PC-3 (cell line): ENCODE measurements around the gene BNC1. TPM values are rescaled to one million over a fixed set of nuclear protein-coding genes. Genes with fewer than 3 reads are reported as not detected.
"Not testable (repeated sequence)": the region's sequence is repeated elsewhere in the genome, so short reads cannot be mapped to it uniquely, and the experiment has no call there.

Source experiments
- ATAC-seq: fragments of 200-7000 bp; cut with Tn5 transposase; 2 replicates; pipeline ENCODE4 v1.9.1; 2020; ENCODE audit warnings: mild to moderate bottlenecking, moderate library complexity
- BruUV-seq: library from RNA; stranded (reverse); fragments of 400-500 nt; replicated peaks from 2 replicates; lab custom pipeline; 2021; lab: Mats Ljungman, UMichigan
- CTCF ChIA-PET: fragments of 300-600 bp; sonication (Branson Sonifier 250); formaldehyde crosslinking; loops from one replicate; lab custom pipeline; 2022; ENCODE audit warnings: antibody characterized with exemption; lab: Charles Lee
- POLR2A ChIA-PET: fragments of 300-600 bp; sonication (Branson Sonifier 250); formaldehyde crosslinking; loops from one replicate; lab custom pipeline; 2022; ENCODE audit warnings: antibody characterized with exemption; ENCODE audit not compliant: unreplicated experiment; lab: Charles Lee
- DNase-seq: peaks from one replicate; pipeline ENCODE4 v3.0.0-alpha.2; 2015
- H2AFZ ChIP-seq: fragments of 300-600 bp; sonication (generic); 2 replicates; pipeline ENCODE4 v1.6.0; 2016; ENCODE audit warnings: antibody characterized with exemption, low read length
- H3F3A ChIP-seq: fragments of 300-600 bp; sonication (generic); one replicate; pipeline ENCODE4 v1.6.0; 2017; ENCODE audit warnings: antibody characterized with exemption, low read length, control low read depth, mild to moderate bottlenecking; ENCODE audit not compliant: unreplicated experiment
- H3K27ac ChIP-seq: fragments of 300-600 bp; sonication (generic); 2 replicates; pipeline ENCODE4 v1.5.1; 2016; ENCODE audit warnings: mild to moderate bottlenecking, low read length
- H3K27me3 ChIP-seq: fragments of 300-600 bp; sonication (generic); 2 replicates; pipeline ENCODE4 v1.6.1; 2016; ENCODE audit warnings: low read length, mixed read lengths
- H3K36me3 ChIP-seq: fragments of 300-600 bp; sonication (generic); 2 replicates; pipeline ENCODE4 v1.6.1; 2016; ENCODE audit warnings: low read depth, mixed run types, low read length, mixed read lengths
- H3K4me1 ChIP-seq: fragments of 300-600 bp; sonication (generic); 2 replicates; pipeline ENCODE4 v1.5.1; 2016; ENCODE audit warnings: low read length; ENCODE audit not compliant: insufficient read depth
- H3K4me2 ChIP-seq: fragments of 300-600 bp; sonication (generic); 2 replicates; pipeline ENCODE4 v1.6.0; 2016; ENCODE audit warnings: low read length
- H3K4me3 ChIP-seq: fragments of 300-600 bp; sonication (generic); 2 replicates; pipeline ENCODE4 v1.5.1; 2016; ENCODE audit warnings: mild to moderate bottlenecking, low read length, mixed read lengths
- H3K79me2 ChIP-seq: fragments of 300-600 bp; sonication (generic); 2 replicates; pipeline ENCODE4 v1.6.1; 2017; ENCODE audit warnings: low read length, mixed read lengths
- H3K9ac ChIP-seq: fragments of 300-600 bp; sonication (generic); 2 replicates; pipeline ENCODE4 v1.6.0; 2016; ENCODE audit warnings: mild to moderate bottlenecking, low read length
- H3K9me2 ChIP-seq: fragments of 300-600 bp; sonication (generic); replicated peaks from 2 replicates; pipeline ENCODE4 v1.6.1; 2016; ENCODE audit warnings: mixed run types, low read length, mixed read lengths
- H3K9me3 ChIP-seq: fragments of 300-600 bp; sonication (generic); 2 replicates; pipeline ENCODE4 v1.6.1; 2016; ENCODE audit warnings: low read length, mixed read lengths
- H4K20me1 ChIP-seq: fragments of 300-600 bp; sonication (generic); 2 replicates; pipeline ENCODE4 v1.6.1; 2016; ENCODE audit warnings: low read length, mixed read lengths
- CTCF ChIP-seq: fragments of 300-600 bp; sonication (generic); conservative IDR thresholded peaks from 2 replicates; pipeline ENCODE4 v1.5.1; 2017; ENCODE audit warnings: antibody characterized with exemption, low read depth, mild to moderate bottlenecking, low read length
- EZH2 ChIP-seq: fragments of 300-600 bp; sonication (generic); IDR thresholded peaks from one replicate; pipeline ENCODE4 v1.6.1; 2017; ENCODE audit warnings: antibody characterized with exemption, mild to moderate bottlenecking, low read length; ENCODE audit not compliant: unreplicated experiment
- EZH2phosphoT487 ChIP-seq: fragments of 300-600 bp; sonication (generic); IDR thresholded peaks from 2 replicates; pipeline ENCODE4 v1.6.1; 2018; ENCODE audit warnings: mild to moderate bottlenecking, antibody characterized with exemption, low read length, borderline replicate concordance
- intact Hi-C: fragments of 100-400 bp; cut with micrococcal nuclease; formaldehyde crosslinking; loops from 2 replicates; pipeline ENCODE4 v1.9.0; 2023
- total RNA-seq: library from RNA; depleted of rRNA; stranded (reverse); fragments of >200 nt; gene quantifications from 2 replicates; pipeline ENCODE4 v1.2.3, GENCODE V29; 2014

BNC1 gene
- total RNA-seq, 1 experiment from 2014 or later, result 2.4 TPM

DNA sequence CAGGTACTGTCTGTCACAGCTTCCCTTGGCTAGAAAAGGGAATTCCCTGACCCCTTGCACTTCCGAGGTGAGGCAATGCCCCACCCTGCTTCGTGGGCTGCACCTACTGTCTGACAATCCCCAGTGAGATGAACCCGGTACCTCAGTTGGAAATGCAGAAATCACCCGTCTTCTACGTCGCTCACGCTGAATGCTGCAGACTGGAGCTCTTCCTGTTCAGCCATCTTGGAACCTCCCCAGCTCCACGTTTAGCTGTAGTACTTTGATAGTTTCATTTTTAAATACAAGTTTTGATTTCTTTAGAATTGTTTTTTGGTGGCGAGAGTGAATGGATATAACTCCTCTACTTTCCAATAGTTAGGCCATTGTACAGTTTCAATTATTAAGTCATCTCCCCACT is 59.0 kb downstream of the BNC1 start:
- TF ChIP-seq EZH2phosphoT487, result no peak
- no peak for TF ChIP-seq CTCF
- TF ChIP-seq EZH2, result no peak
- CTCF ChIA-PET, result no interaction called here
- Histone ChIP-seq H3K4me3 (no peak overlapping the region), H3K9ac (no peak overlapping the region), H3K36me3 (no peaks in the 10 kb centered on the region), H4K20me1 (no peaks in the 10 kb centered on the region), H3K4me2 (no peak overlapping the region), H3K79me2 (no peaks in the 10 kb centered on the region), H3K9me3 (no peaks in the 10 kb centered on the region), H3K27ac (no peak overlapping the region), H2AFZ (no peak overlapping the region), H3K4me1 (no peaks in the 10 kb centered on the region), H3F3A (no peaks in the 10 kb centered on the region), H3K9me2 (no peaks in the 10 kb centered on the region), H3K27me3 (no peaks in the 10 kb centered on the region)
- intact Hi-C loops, result no loop called here
- no peak for ATAC-seq
- BruUV-seq, result no TSS peak
- DNase-seq, result no peak
- POLR2A ChIA-PET, result no interaction called here

DNA sequence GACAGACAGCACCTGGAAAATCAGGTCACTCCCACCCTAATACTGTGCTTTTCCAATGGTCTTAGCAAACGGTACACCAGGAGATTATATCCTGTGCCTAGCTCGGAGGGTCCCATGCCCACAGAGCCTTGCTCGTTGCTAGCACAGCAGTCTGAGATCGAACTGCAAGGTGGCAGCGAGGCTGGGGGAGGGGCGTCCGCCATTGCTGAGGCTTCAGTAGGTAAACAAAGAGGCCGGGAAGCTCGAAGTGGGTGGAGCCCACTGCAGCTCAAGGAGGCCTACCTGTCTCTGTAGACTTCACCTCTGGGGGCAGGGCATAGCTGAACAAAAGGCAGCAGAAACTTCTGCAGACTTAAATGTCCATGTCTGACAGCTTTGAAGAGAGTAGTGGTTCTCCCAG is 62.7 kb downstream of the BNC1 start:
- intact Hi-C loops, H3K36me3 ChIP-seq, H2AFZ ChIP-seq, ATAC-seq, H3K79me2 ChIP-seq, H3K27me3 ChIP-seq, BruUV-seq, H3K9me3 ChIP-seq, DNase-seq, CTCF ChIA-PET, H4K20me1 ChIP-seq, H3K9ac ChIP-seq, H3K9me2 ChIP-seq, POLR2A ChIA-PET, H3F3A ChIP-seq, H3K4me3 ChIP-seq, H3K4me2 ChIP-seq, H3K27ac ChIP-seq, H3K4me1 ChIP-seq: not testable (repeated sequence)

- Histone ChIP-seq H3K79me2 (no peaks in the 10 kb centered on the region), H2AFZ (no peak overlapping the region), H3K9me2 (no peaks in the 10 kb centered on the region), H3F3A (no peaks in the 10 kb centered on the region), H3K9me3 (no peaks in the 10 kb centered on the region), H3K36me3 (no peaks in the 10 kb centered on the region), H3K27me3 (no peaks in the 10 kb centered on the region), H3K4me3 (no peak overlapping the region), H4K20me1 (no peaks in the 10 kb centered on the region), H3K27ac (no peak overlapping the region), H3K9ac (no peak overlapping the region), H3K4me1 (no peaks in the 10 kb centered on the region), H3K4me2 (no peak overlapping the region)
- peak; percentile 15 for DNase-seq
- intact Hi-C loops, result no loop called here
- BruUV-seq, result no TSS peak
- POLR2A ChIA-PET, result no interaction called here
- no peak for ATAC-seq
- CTCF ChIA-PET, result no interaction called here
- no peak for TF ChIP-seq CTCF
- TF ChIP-seq EZH2, result no peak
- TF ChIP-seq EZH2phosphoT487, result no peak
Measured at GRCh38 chr15:83219026-83219425, 65.4 kb downstream of the BNC1 start.
